ENCODE results near the gene ZBTB25. TPM values are rescaled to one million over a fixed set of nuclear protein-coding genes. Genes with fewer than 3 reads are reported as not detected.

ZBTB25 gene
- total RNA-seq, 2 donors from 2014 or later: 30.4 to 31.3 TPM

- Mint-ChIP-seq H3K27ac (peak overlapping the region; percentile 84), H3K36me3 (ENCODE audit: insufficient read depth in 2 of 2) (peaks cover 2 to 4% of the 10 kb centered on the region in 2 donors), H3K27me3 (ENCODE audit: low read depth) (no peaks in the 10 kb centered on the region), H3K4me1 (ENCODE audit: low read depth) (peaks cover 43% of the 10 kb centered on the region), H3K4me3 (peak overlapping the region; percentile 87 to 97), H3K9me3 (no peaks in the 10 kb centered on the region)
- DNase-seq (no peak), ATAC-seq (replicated peaks in 1 of 2) (no peak)
These were observed 39.0 kb downstream of the ZBTB25 start for GRCh38 chr14:64464651-64465050.

GRCh38 chr14:64463873-64464272 is 39.8 kb downstream of the ZBTB25 start:
- H3K27ac Mint-ChIP-seq: no peak overlapping the region
- DNase-seq (no peak), ATAC-seq (replicated peaks in 1 of 2) (no peak)
- peaks cover 5 to 12% of the 10 kb centered on the region in 2 donors for H3K36me3 Mint-ChIP-seq (ENCODE audit: insufficient read depth in 2 of 2)
- no peaks in the 10 kb centered on the region for H3K27me3 Mint-ChIP-seq (ENCODE audit: low read depth)
- H3K4me1 Mint-ChIP-seq (ENCODE audit: low read depth): peaks cover 41% of the 10 kb centered on the region
- peak overlapping the region in 1 of 2 donors; percentile 97 for H3K4me3 Mint-ChIP-seq
- H3K9me3 Mint-ChIP-seq: no peaks in the 10 kb centered on the region

- Mint-ChIP-seq H3K27ac (no peak overlapping the region), H3K27me3 (ENCODE audit: low read depth) (no peaks in the 10 kb centered on the region), H3K36me3 (ENCODE audit: insufficient read depth in 2 of 2) (peaks cover 5 to 14% of the 10 kb centered on the region in 2 donors), H3K9me3 (no peaks in the 10 kb centered on the region), H3K4me1 (ENCODE audit: low read depth) (peaks cover 34% of the 10 kb centered on the region), H3K4me3 (no peak overlapping the region)
- ATAC-seq (replicated peaks in 1 of 2) (no peak), DNase-seq (no peak)
These were observed 40.4 kb downstream of the ZBTB25 start for GRCh38 chr14:64463195-64463594.

- DNase-seq (no peak), ATAC-seq (replicated peaks in 1 of 2) (no peak)
- Mint-ChIP-seq H3K4me1 (ENCODE audit: low read depth) (peaks cover 24% of the 10 kb centered on the region), H3K9me3 (no peaks in the 10 kb centered on the region), H3K27me3 (ENCODE audit: low read depth) (no peaks in the 10 kb centered on the region), H3K36me3 (ENCODE audit: insufficient read depth in 2 of 2) (peaks cover 5 to 22% of the 10 kb centered on the region in 2 donors), H3K4me3 (no peak overlapping the region), H3K27ac (peak overlapping the region; percentile 64)
These were observed 42.4 kb downstream of the ZBTB25 start for GRCh38 chr14:64461221-64461620.

GRCh38 chr14:64459405-64460136 is 44.1 kb downstream of the ZBTB25 start:
- Mint-ChIP-seq H3K27ac (peak overlapping the region; percentile 7), H3K4me1 (ENCODE audit: low read depth) (peaks cover 14% of the 10 kb centered on the region)

GRCh38 chr14:64454671-64455070 is 49.0 kb downstream of the ZBTB25 start:
- Mint-ChIP-seq H3K36me3 (ENCODE audit: insufficient read depth in 2 of 2) (peaks cover 3 to 26% of the 10 kb centered on the region in 2 donors), H3K4me3 (no peak overlapping the region), H3K27ac (no peak overlapping the region), H3K4me1 (ENCODE audit: low read depth) (peaks cover 15% of the 10 kb centered on the region), H3K27me3 (ENCODE audit: low read depth) (no peaks in the 10 kb centered on the region), H3K9me3 (no peaks in the 10 kb centered on the region)
- DNase-seq: no peak
- ATAC-seq (replicated peaks in 1 of 2): no peak

More at GRCh38 chr14:64459405-64460136, 44.1 kb downstream of the ZBTB25 start:
- H3K27me3 Mint-ChIP-seq (ENCODE audit: low read depth): no peaks in the 10 kb centered on the region
- no peak for ATAC-seq (replicated peaks in 1 of 2)
- no peak for DNase-seq
- no peaks in the 10 kb centered on the region for H3K9me3 Mint-ChIP-seq
- no peak overlapping the region for H3K4me3 Mint-ChIP-seq
- peaks cover 5 to 22% of the 10 kb centered on the region in 2 donors for H3K36me3 Mint-ChIP-seq (ENCODE audit: insufficient read depth in 2 of 2)

GRCh38 chr14:64450255-64450654 is 53.4 kb downstream of the ZBTB25 start:
- DNase-seq (no peak), ATAC-seq (replicated peaks in 1 of 2) (peak; percentile 39 to 43)
- Mint-ChIP-seq H3K27ac (peak overlapping the region; percentile 89), H3K9me3 (no peaks in the 10 kb centered on the region), H3K4me1 (ENCODE audit: low read depth) (peaks cover 36% of the 10 kb centered on the region), H3K36me3 (ENCODE audit: insufficient read depth in 2 of 2) (peaks cover 3 to 20% of the 10 kb centered on the region in 2 donors), H3K27me3 (ENCODE audit: low read depth) (no peaks in the 10 kb centered on the region), H3K4me3 (peak overlapping the region in 1 of 2 donors; percentile 31)

- peak overlapping the region in 1 of 2 donors; percentile 49 for H3K4me3 Mint-ChIP-seq
- no peak for DNase-seq
- no peaks in the 10 kb centered on the region for H3K9me3 Mint-ChIP-seq
- ATAC-seq (replicated peaks in 1 of 2): peak in 1 of 2 donors; percentile 39
- peaks cover 8 to 29% of the 10 kb centered on the region in 2 donors for H3K36me3 Mint-ChIP-seq (ENCODE audit: insufficient read depth in 2 of 2)
- peak overlapping the region; percentile 73 for H3K27ac Mint-ChIP-seq
- H3K27me3 Mint-ChIP-seq (ENCODE audit: low read depth): no peaks in the 10 kb centered on the region
- peaks cover 55% of the 10 kb centered on the region for H3K4me1 Mint-ChIP-seq (ENCODE audit: low read depth)
These were observed 55.6 kb downstream of the ZBTB25 start for GRCh38 chr14:64447876-64448670.

GRCh38 chr14:64444984-64445845 is 58.4 kb downstream of the ZBTB25 start:
- no peaks in the 10 kb centered on the region for H3K27me3 Mint-ChIP-seq (ENCODE audit: low read depth)
- H3K27ac Mint-ChIP-seq: peak overlapping the region; percentile 99
- H3K36me3 Mint-ChIP-seq (ENCODE audit: insufficient read depth in 2 of 2): peaks cover 12 to 44% of the 10 kb centered on the region in 2 donors
- DNase-seq (peak; percentile 60 to 68), ATAC-seq (replicated peaks in 1 of 2) (peak; percentile 94 to 96)
- H3K4me1 Mint-ChIP-seq (ENCODE audit: low read depth): peaks cover 50% of the 10 kb centered on the region
- H3K9me3 Mint-ChIP-seq: no peaks in the 10 kb centered on the region
- peak overlapping the region; percentile 56 to 60 for H3K4me3 Mint-ChIP-seq

GRCh38 chr14:64444140-64444539 is 59.5 kb downstream of the ZBTB25 start:
- Mint-ChIP-seq H3K9me3 (no peaks in the 10 kb centered on the region), H3K27me3 (ENCODE audit: low read depth) (no peaks in the 10 kb centered on the region), H3K27ac (peak overlapping the region; percentile 99), H3K4me3 (no peak overlapping the region), H3K36me3 (ENCODE audit: insufficient read depth in 2 of 2) (peaks cover 12 to 43% of the 10 kb centered on the region in 2 donors), H3K4me1 (ENCODE audit: low read depth) (peaks cover 41% of the 10 kb centered on the region)
- no peak for ATAC-seq (replicated peaks in 1 of 2)
- DNase-seq: no peak

GRCh38 chr14:64442300-64442988 is 61.2 kb downstream of the ZBTB25 start:
- no peak for ATAC-seq (replicated peaks in 1 of 2)
- Mint-ChIP-seq H3K36me3 (ENCODE audit: insufficient read depth in 2 of 2) (peaks cover 12 to 49% of the 10 kb centered on the region in 2 donors), H3K27ac (no peak overlapping the region), H3K9me3 (no peaks in the 10 kb centered on the region), H3K27me3 (ENCODE audit: low read depth) (no peaks in the 10 kb centered on the region), H3K4me1 (ENCODE audit: low read depth) (peaks cover 39% of the 10 kb centered on the region), H3K4me3 (no peak overlapping the region)
- DNase-seq: no peak

GRCh38 chr14:64440494-64440893 is 63.1 kb downstream of the ZBTB25 start:
- no peak for DNase-seq
- Mint-ChIP-seq H3K4me1 (ENCODE audit: low read depth) (peaks cover 37% of the 10 kb centered on the region), H3K27ac (no peak overlapping the region), H3K36me3 (ENCODE audit: insufficient read depth in 2 of 2) (peaks cover 13 to 62% of the 10 kb centered on the region in 2 donors), H3K9me3 (no peaks in the 10 kb centered on the region), H3K27me3 (ENCODE audit: low read depth) (no peaks in the 10 kb centered on the region), H3K4me3 (no peak overlapping the region)
- ATAC-seq (replicated peaks in 1 of 2): no peak

Data from activated T-cell treated with anti-CD3 and anti-CD28 coated beads, Interleukin-2, amount 50 U/mL, for 72 hours (primary cell).